ENCODE measurements around the gene CDK14.

The CDK14 gene

GRCh38 chr7:90864088-90864487, 268.0 kb downstream of the CDK14 start:
- no peak for DNase-seq
- intact Hi-C loops (cut with DNase I): no loop called here

DNA sequence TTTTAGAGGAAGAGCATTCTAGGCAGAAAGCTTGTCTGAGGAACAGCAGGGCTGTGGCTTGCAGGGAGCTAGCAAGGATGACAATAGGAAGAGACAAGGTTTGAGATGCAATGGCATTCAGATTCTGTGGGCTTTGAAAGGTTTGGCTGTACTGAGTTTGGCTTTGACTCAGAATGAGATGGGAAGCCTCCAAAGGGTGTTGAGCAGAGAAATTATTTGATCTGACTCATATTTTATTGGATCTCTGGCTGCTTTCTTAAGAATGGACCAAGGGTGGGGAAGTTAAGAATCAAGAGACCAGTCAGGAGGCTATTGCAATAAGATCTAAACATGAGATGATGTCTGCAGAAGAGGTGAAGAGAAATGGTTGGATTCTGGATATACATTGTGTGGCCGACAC, 273.2 kb downstream of the CDK14 start:
- intact Hi-C loops (cut with DNase I): no loop called here
- no peak for DNase-seq

- intact Hi-C loops (cut with DNase I): no loop called here
- no peak for DNase-seq
These were observed 280.6 kb downstream of the CDK14 start for GRCh38 chr7:90876701-90877100.

GRCh38 chr7:90877201-90877600, 281.1 kb downstream of the CDK14 start:
- DNase-seq: no peak
- intact Hi-C loops (cut with DNase I): no loop called here

DNA sequence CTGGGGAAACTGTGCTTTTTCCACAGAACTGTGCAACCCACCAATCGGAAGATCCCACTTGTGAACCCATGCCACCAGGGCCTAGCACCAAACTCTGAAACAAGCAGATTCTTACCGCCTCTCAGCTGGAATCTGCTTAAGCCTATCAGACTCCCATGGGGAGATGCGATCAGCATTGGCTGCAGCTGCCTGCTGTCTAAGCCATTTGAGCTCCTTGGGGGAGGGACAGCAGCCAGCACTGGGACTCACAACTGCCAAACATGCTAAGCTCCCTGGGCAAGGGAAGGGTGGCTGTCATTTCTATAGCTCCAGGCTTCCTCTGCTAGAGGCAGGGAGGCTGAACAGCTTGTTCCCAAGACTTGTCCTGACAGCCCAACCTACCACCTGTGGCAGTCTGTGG, 283.8 kb downstream of the CDK14 start:
- peak in 1 of 10 donors; percentile 52 for DNase-seq
- intact Hi-C loops (cut with DNase I): no loop called here

GRCh38 chr7:90886416-90886815, 290.3 kb downstream of the CDK14 start:
- DNase-seq: no peak
- intact Hi-C loops (cut with DNase I): no loop called here

- no peak for DNase-seq
- intact Hi-C loops (cut with DNase I): no loop called here
These were observed 293.1 kb downstream of the CDK14 start for GRCh38 chr7:90889210-90889609.

GRCh38 chr7:90889644-90890043, 293.5 kb downstream of the CDK14 start:
- intact Hi-C loops (cut with DNase I): no loop called here
- DNase-seq: no peak

GRCh38 chr7:90891529-90891928, 295.4 kb downstream of the CDK14 start:
- DNase-seq: no peak
- intact Hi-C loops (cut with DNase I): no loop called here

GRCh38 chr7:90892213-90892612, 296.1 kb downstream of the CDK14 start:
- intact Hi-C loops (cut with DNase I): no loop called here
- DNase-seq: no peak

- no peak for DNase-seq
- intact Hi-C loops (cut with DNase I): no loop called here
These were observed 298.0 kb downstream of the CDK14 start for GRCh38 chr7:90894122-90894521.

DNA sequence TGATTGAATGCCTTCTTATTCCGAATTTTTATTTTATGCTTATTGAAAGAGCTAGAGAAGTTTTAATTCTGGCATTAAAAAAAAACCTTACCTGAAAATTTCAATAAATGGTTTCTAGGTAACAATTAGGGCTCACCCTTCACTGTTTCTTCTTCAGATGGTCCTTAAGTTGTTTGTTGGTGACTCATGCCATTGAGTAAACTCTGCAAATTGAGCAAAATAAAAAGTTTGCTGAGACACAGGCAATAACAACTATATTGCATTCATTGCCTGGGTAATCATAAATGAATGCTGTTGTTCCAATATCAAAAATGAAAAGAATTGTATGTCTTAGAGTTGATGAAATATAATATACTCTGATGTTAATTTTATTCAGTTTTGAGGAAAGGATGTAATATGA, 300.3 kb downstream of the CDK14 start:
- intact Hi-C loops (cut with DNase I): no loop called here
- DNase-seq: no peak

- no peak for DNase-seq
- intact Hi-C loops (cut with DNase I): no loop called here
These were observed 301.9 kb downstream of the CDK14 start for GRCh38 chr7:90897961-90898469.

- no peak for DNase-seq
These were observed 304.7 kb downstream of the CDK14 start for GRCh38 chr7:90900628-90901356.

DNA sequence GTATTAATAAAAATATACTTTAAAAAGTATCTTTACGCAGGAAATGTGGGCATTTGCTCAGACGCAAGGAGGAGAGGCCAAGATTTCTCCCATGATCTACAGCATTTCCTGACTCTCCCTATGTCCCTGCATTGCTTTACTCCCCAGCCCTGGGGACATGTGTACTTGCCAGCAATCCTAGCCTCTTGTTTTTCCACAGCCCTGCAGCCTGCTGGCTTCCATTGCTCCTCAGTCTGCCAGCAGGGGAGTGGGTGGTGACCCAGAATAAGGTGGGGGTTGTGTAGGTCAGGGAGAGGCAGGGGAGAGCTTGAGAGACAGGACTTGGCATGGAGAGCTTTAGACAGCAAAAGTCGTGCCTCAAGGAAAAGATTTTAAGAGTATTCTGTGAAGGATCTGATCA, 307.7 kb downstream of the CDK14 start:
- intact Hi-C loops (cut with DNase I): no loop called here

More at GRCh38 chr7:90900628-90901356, 304.7 kb downstream of the CDK14 start:
- intact Hi-C loops (cut with DNase I): no loop called here

GRCh38 chr7:90910136-90910535, 314.0 kb downstream of the CDK14 start:
- intact Hi-C loops (cut with DNase I): no loop called here
- no peak for DNase-seq

More for the DNA sequence above, 307.7 kb downstream of the CDK14 start:
- DNase-seq: no peak

DNA sequence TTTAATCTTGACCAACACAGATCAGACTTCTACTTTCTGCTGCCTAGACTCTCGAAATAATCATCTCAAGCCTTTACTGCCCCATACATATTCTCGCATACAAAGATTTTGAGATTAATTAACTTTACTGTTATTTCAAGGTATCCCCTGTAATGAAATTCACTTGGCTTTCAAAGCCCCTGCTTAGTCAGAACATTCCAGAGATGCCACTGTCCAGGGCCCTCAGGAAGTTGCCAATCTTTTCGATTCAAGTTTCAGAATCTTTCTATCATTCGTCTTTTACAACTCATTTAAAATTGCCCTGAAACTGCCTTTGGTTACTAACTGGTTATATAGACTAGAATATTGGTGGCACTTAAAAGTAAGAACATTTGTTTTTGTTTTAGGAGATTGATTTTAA, 320.2 kb downstream of the CDK14 start:
- DNase-seq: no peak
- intact Hi-C loops (cut with DNase I): no loop called here

GRCh38 chr7:90917539-90917938, 321.4 kb downstream of the CDK14 start:
- no peak for DNase-seq
- intact Hi-C loops (cut with DNase I): no loop called here

DNA sequence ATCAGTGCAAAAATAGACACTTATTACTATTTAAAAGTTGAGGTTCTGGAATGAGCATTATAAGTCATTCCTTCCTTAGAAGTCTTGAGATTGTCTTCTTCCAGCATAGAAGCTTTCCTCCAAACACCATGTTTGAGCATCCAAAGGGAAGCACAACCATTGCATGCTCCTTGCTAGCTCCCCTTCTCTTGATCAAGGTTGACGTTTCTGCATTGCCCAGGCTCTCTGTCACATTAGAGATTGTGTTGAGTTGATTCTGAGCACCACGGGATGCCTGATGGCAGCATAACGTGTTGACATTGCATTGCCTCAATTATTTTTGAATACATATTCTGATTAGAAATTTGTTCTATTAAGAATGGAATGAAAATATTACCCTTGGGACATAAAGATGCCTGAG, 322.2 kb downstream of the CDK14 start:
- no peak for DNase-seq
- intact Hi-C loops (cut with DNase I): no loop called here

DNA sequence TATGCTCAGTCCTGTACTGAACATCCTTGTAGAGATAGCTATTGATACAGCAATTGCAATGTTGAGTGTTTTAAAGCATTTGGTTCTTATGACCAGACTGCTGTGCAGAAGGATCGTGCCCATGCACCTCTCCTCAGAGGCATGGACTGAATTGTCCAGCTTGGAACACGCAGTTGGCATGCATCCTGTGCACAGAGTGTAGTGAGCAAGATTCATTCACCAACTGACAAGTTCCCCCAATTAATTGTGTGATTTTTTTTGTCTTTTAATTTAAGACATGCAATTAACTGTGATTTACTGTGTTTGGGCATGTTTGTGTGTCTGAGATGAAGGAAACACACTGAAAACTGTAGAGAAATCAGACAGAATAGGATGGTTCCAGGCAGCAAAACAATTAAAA, 323.7 kb downstream of the CDK14 start:
- peak in 1 of 10 donors; percentile 68 for DNase-seq
- intact Hi-C loops (cut with DNase I): no loop called here

DNA sequence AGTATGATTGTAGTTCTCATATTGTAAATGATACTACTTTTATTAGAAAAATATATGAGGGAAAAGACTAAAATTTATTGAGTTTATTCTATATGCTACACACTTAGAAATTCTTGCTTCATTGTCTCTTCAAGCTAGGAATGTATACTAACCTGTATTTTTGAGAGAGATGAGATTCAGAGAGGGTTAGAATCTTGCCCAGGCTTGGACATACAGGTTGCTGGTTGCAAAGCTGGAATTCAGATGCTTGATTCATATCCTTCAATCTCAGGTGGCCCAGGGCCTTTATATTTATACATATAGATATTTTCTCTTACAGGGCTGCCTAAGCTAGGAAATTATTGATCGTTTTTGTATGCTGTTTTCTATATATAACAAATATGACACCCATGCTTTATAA, 324.2 kb downstream of the CDK14 start:
- intact Hi-C loops (cut with DNase I): no loop called here
- DNase-seq: no peak

- intact Hi-C loops (cut with DNase I): no loop called here
- DNase-seq: no peak
These were observed 327.4 kb downstream of the CDK14 start for GRCh38 chr7:90923541-90923997.
